AML-193 (cell line): ENCODE results near the gene NPR2.

Experiments used
- DNase-seq, 2 experiments: peaks; one replicate each; lab custom pipeline; 2025; lab: John Stamatoyannopoulos, UW

NPR2 gene

DNA sequence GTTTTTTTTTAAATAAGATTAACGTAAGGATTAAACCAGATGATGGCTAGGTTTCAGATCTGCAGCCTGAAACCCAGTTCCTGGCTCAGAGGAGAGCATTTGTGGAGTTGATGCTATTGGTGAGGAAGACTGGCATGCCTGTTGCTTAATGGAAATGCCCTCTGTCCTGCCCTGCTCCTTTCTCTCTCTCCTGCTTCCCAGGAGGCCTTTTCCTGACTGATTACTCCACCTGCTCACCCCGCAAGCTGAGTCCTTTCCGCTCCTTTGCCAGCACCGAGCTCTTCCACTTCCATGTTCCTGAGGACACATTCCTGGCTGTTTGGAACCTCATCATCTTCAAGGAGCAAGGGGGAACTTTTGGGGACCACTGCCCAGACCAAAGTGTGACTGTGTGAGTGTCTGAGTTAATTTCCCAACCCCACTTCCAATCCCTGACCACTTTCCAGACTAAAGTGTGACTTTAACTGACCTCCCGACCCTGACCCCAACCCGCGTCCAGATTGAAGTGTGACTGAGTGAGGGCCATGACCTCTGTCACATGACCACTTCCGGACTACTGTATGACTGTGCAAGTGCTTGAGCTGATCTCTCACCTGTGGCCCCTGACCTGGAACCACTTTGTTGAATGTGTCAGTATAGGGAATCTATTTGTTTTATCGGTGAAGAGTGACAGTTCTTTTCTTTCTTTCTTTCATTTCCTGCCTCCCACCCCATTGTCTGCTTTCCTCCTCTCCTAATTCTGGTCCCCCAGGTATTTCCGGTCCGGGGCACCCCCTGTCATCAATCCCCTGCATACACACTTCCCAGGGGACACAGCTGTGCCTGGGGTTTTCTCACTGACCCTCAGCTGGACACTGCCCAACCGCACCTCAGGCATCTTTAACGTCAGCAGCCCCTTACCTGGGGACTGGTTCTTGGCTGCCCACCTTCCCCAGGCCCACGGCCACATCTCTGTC lies 43.1 kb downstream of the NPR2 start:
- no peak for DNase-seq

GRCh38 chr9:35835216-35835632 lies 43.8 kb downstream of the NPR2 start:
- peak in 1 of 2 experiments; percentile 26 for DNase-seq

- DNase-seq: no peak
These were observed 44.4 kb downstream of the NPR2 start for GRCh38 chr9:35835766-35836165.

DNA sequence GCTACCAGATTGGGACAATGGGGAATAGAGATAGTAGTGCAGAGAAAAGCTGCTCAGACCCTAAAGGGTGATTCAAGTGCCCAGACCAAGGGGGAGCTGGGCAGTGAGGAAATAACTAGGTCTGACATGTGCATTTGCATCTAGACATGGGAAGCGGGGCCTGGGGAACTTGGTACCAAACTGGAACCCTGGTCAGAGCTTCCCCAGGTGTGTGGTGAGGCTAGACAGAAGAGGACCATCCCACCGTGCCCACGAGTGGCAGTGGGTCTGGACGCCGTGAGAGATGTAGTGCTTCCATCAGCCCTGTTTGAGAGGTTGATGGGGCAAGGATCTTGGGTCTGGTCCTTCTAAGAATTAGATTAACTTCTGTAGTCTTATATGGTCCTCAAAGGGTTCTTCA lies 45.2 kb downstream of the NPR2 start:
- no peak for DNase-seq

GRCh38 chr9:35839926-35840325 lies 48.5 kb downstream of the NPR2 start:
- DNase-seq: no peak

- no peak for DNase-seq
These were observed 49.7 kb downstream of the NPR2 start for GRCh38 chr9:35840881-35841644.

- no peak for DNase-seq
These were observed 50.2 kb downstream of the NPR2 start for GRCh38 chr9:35841645-35841900.

DNA sequence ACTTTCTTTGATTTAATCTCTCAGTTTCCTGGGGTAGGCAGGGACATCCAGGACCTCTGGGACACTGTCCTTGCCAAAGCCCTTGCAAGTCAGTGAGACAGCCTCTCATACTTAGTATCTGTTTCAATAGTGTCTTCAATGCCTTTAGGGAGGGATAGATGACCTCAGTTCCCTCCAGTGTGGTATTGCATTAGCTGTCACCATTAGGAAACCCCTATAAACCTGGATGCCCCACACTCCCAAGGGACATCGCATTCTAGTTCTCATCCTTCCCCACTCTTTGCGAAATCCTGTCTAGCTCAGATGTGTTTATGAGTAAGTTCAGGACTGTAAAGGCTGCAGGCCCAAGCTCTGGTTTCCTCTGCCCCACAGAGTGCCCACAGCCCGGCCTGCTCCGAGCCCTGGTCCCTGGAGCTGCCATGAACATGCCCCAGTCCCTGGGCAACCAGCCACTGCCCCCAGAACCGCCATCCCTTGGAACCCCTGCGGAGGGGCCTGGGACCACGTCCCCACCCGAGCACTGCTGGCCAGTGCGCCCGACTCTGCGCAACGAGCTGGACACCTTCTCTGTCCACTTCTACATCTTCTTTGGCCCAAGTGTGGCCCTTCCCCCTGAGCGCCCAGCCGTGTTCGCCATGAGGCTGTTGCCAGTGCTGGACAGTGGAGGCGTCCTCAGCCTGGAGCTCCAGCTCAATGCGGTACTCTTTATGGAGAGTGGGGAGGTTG lies 50.8 kb downstream of the NPR2 start:
- DNase-seq: no peak

GRCh38 chr9:35842795-35843194 lies 51.4 kb downstream of the NPR2 start:
- no peak for DNase-seq

GRCh38 chr9:35844628-35845270 lies 53.4 kb downstream of the NPR2 start:
- DNase-seq: peak; percentile 97

- no peak for DNase-seq
These were observed 54.7 kb downstream of the NPR2 start for GRCh38 chr9:35845824-35846771.

- no peak for DNase-seq
These were observed 56.6 kb downstream of the NPR2 start for GRCh38 chr9:35847792-35848572.

GRCh38 chr9:35852267-35852815 lies 61.0 kb downstream of the NPR2 start:
- no peak for DNase-seq

DNA sequence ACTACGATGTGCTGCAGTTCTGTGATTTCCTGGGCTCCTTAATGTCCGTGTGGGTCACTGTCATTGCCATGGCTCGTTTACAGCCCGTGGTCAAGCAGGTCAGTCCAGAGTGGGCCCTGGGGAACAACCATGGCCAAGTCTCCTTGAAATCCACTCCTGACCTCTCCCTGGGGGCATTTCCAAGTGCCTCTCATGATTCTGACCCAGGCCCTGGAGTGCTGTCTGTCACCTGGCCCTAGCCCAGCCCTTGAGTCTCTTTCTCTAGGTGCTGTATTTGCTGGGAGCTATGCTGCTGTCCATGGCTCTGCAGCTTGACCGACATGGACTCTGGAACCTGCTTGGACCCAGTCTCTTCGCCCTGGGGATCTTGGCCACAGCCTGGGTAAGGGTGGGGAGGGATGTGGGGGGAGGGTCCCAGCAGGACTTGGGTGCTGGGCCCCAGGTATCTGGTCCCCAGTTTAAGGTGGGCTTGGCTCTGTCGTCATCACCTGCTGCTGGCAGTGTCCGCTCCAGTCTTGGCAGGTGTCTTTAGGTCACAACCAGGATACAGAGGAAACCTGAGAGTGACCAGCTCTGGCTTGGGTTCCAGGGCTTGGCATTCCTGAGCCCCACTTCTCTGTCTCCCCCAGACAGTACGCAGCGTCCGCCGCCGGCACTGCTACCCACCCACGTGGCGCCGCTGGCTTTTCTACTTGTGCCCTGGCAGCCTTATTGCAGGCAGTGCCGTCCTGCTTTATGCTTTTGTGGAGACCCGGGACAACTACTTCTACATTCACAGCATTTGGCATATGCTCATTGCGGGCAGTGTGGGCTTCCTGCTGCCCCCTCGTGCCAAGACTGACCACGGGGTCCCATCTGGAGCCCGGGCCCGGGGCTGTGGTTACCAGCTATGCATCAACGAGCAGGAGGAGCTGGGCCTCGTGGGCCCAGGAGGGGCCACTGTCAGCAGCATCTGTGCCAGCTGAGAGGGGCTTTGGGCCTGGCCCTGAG lies 61.8 kb downstream of the NPR2 start:
- DNase-seq: no peak

- DNase-seq: no peak
These were observed 62.8 kb downstream of the NPR2 start for GRCh38 chr9:35854091-35854762.

DNA sequence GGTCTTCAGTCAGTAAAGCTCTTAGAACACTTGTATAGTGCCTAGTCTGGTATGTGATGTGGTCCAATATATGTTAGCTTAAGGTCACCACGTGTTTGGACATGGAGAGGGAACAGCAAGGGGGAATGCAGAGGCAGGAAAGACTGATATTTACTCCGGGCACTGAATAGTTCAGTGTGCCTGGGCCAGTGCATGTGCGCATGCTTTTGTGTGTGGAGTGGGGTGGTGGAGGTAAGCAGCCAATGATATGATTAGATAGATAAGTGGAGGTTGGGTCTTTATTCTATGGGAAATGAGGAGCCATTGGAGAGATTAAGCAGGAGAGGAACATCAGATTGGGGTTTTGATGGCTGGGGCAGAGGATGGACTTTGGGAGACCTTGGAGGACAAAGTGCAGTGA lies 64.8 kb downstream of the NPR2 start:
- no peak for DNase-seq

GRCh38 chr9:35856882-35857281 lies 65.5 kb downstream of the NPR2 start:
- DNase-seq: no peak

GRCh38 chr9:35858458-35858857 lies 67.1 kb downstream of the NPR2 start:
- no peak for DNase-seq
